Suprapubic skin (tissue), 4 donors: ENCODE measurements around the gene SLC17A2. TPM values are rescaled to one million over a fixed set of nuclear protein-coding genes. Genes with fewer than 3 reads are reported as not detected.
"Not testable (repeated sequence)": the region's sequence is repeated elsewhere in the genome, so short reads cannot be mapped to it uniquely, and the experiment has no call there.

Source experiments
- DNase-seq, 2 donors: peaks; one replicate each; pipeline ENCODE4 v3.0.0-alpha.2; 2019; ENCODE audit warnings: low spot score in 2 of 2
- H3K27ac ChIP-seq: fragments of 200-600 bp; sonication (generic); one replicate; pipeline ENCODE4 v1.5.1; 2019
- H3K27me3 ChIP-seq: fragments of 200-600 bp; sonication (generic); one replicate; pipeline ENCODE4 v1.5.1; 2019
- H3K36me3 ChIP-seq: fragments of 200-600 bp; sonication (generic); one replicate; pipeline ENCODE4 v1.5.1; 2019
- H3K4me1 ChIP-seq: fragments of 200-600 bp; sonication (generic); one replicate; pipeline ENCODE4 v1.5.1; 2019
- H3K4me3 ChIP-seq: fragments of 200-600 bp; sonication (generic); one replicate; pipeline ENCODE4 v1.5.1; 2019; ENCODE audit warnings: mild to moderate bottlenecking
- H3K9me3 ChIP-seq: fragments of 200-600 bp; sonication (generic); one replicate; pipeline ENCODE4 v1.5.1; 2019
- CTCF ChIP-seq, 2 donors: fragments of 200-600 bp in 1 of 2; fragments of 450-650 bp in 1 of 2; sonication (generic) in 1 of 2; IDR thresholded peaks; one replicate each; pipeline ENCODE4 v1.5.1; 2016 to 2019; ENCODE audit warnings: antibody characterized with exemption in 2 of 2, mild to moderate bottlenecking in 1 of 2, moderate library complexity in 1 of 2
- EP300 ChIP-seq: sonication (generic); formaldehyde crosslinking; IDR thresholded peaks from one replicate; pipeline ENCODE4 v1.6.1; 2017; ENCODE audit warnings: antibody characterized with exemption
- POLR2A ChIP-seq, 2 donors: fragments of 450-650 bp; IDR thresholded peaks; one replicate each; pipeline ENCODE4 v1.6.1; 2017; ENCODE audit warnings: antibody characterized with exemption in 2 of 2, mild to moderate bottlenecking in 2 of 2, moderate library complexity in 2 of 2
- POLR2AphosphoS5 ChIP-seq, 3 donors: sonication (generic); formaldehyde crosslinking; IDR thresholded peaks; one replicate each; pipeline ENCODE4 v1.6.1; 2017; ENCODE audit warnings: antibody characterized with exemption in 3 of 3
- WGBS: methylation state at CpG from one replicate; pipeline ENCODE4 v1.1.5; 2018; 5-methylcytosine and 5-hydroxymethylcytosine counted together
- total RNA-seq, 4 donors: library from RNA; depleted of rRNA; stranded (reverse); fragments of >200 nt; gene quantifications; one replicate each; pipeline ENCODE4 v1.1.0, GENCODE V29; 2016

The SLC17A2 gene
- total RNA-seq, 4 donors from 2014 or later: not detected

- Histone ChIP-seq H3K4me3 (no peak overlapping the region), H3K36me3 (no peaks in the 10 kb centered on the region), H3K27me3 (no peaks in the 10 kb centered on the region), H3K9me3 (no peaks in the 10 kb centered on the region), H3K4me1 (no peaks in the 10 kb centered on the region), H3K27ac (no peak overlapping the region)
- TF ChIP-seq POLR2AphosphoS5 (IDR thresholded peaks at IDR 0.05) (no peak), CTCF (IDR thresholded peaks at IDR 0.05) (no peak), POLR2A (IDR thresholded peaks at IDR 0.05) (no peak), EP300 (no peak)
- no peak for DNase-seq
- 65% methylated on average over 7 of the region's 7 CpGs for WGBS
Observed at GRCh38 chr6:25951296-25952032, 21.0 kb upstream of the SLC17A2 start.

GRCh38 chr6:25950297-25950696 is 19.8 kb upstream of the SLC17A2 start:
- TF ChIP-seq CTCF (IDR thresholded peaks at IDR 0.05) (no peak), POLR2AphosphoS5 (IDR thresholded peaks at IDR 0.05) (no peak), POLR2A (IDR thresholded peaks at IDR 0.05) (no peak), EP300 (no peak)
- 29% methylated on average over 4 of the region's 4 CpGs for WGBS
- H3K4me1 ChIP-seq: no peaks in the 10 kb centered on the region
- no peaks in the 10 kb centered on the region for H3K27me3 ChIP-seq
- no peak overlapping the region for H3K4me3 ChIP-seq
- H3K27ac ChIP-seq: no peak overlapping the region
- H3K36me3 ChIP-seq: no peaks in the 10 kb centered on the region
- no peaks in the 10 kb centered on the region for H3K9me3 ChIP-seq
- DNase-seq: no peak

- TF ChIP-seq CTCF (IDR thresholded peaks at IDR 0.05): no peak
- no peak for TF ChIP-seq POLR2A (IDR thresholded peaks at IDR 0.05)
- no peak for TF ChIP-seq EP300
- TF ChIP-seq POLR2AphosphoS5 (IDR thresholded peaks at IDR 0.05): no peak
- WGBS: 94% methylated on average over 1 of the region's 1 CpG
- no peak overlapping the region for H3K27ac ChIP-seq
Observed at GRCh38 chr6:25949695-25950094, 19.2 kb upstream of the SLC17A2 start.

GRCh38 chr6:25947492-25947891 is 17.0 kb upstream of the SLC17A2 start:
- H3K27me3 ChIP-seq, H3K36me3 ChIP-seq, H3K9me3 ChIP-seq, H3K27ac ChIP-seq, H3K4me1 ChIP-seq, DNase-seq, H3K4me3 ChIP-seq: not testable (repeated sequence)
- 97% methylated on average over 3 of the region's 3 CpGs for WGBS

More at GRCh38 chr6:25949695-25950094, 19.2 kb upstream of the SLC17A2 start:
- H3K36me3 ChIP-seq: no peaks in the 10 kb centered on the region
- H3K27me3 ChIP-seq: no peaks in the 10 kb centered on the region
- no peaks in the 10 kb centered on the region for H3K9me3 ChIP-seq
- H3K4me3 ChIP-seq: no peak overlapping the region
- no peak for DNase-seq
- H3K4me1 ChIP-seq: no peaks in the 10 kb centered on the region

GRCh38 chr6:25946631-25947030 is 16.1 kb upstream of the SLC17A2 start:
- H3K27ac ChIP-seq: no peak overlapping the region
- no peak for DNase-seq
- H3K27me3 ChIP-seq: no peaks in the 10 kb centered on the region
- H3K4me3 ChIP-seq: no peak overlapping the region
- H3K4me1 ChIP-seq: no peaks in the 10 kb centered on the region
- WGBS: 90% methylated on average over 2 of the region's 2 CpGs
- no peak for TF ChIP-seq POLR2AphosphoS5 (IDR thresholded peaks at IDR 0.05)
- no peak for TF ChIP-seq POLR2A (IDR thresholded peaks at IDR 0.05)
- TF ChIP-seq EP300: no peak
- TF ChIP-seq CTCF (IDR thresholded peaks at IDR 0.05): no peak
- H3K36me3 ChIP-seq: no peaks in the 10 kb centered on the region
- H3K9me3 ChIP-seq: no peaks in the 10 kb centered on the region

- H3K27ac ChIP-seq, H3K4me1 ChIP-seq, H3K27me3 ChIP-seq, DNase-seq, H3K4me3 ChIP-seq, H3K9me3 ChIP-seq, H3K36me3 ChIP-seq: not testable (repeated sequence)
- 87% methylated on average over 3 of the region's 3 CpGs for WGBS
Observed at GRCh38 chr6:25945738-25946137, 15.2 kb upstream of the SLC17A2 start.
